GM12878 (cell line): ENCODE results near the gene ZNF394. TPM values are rescaled to one million over a fixed set of nuclear protein-coding genes. Genes with fewer than 3 reads are reported as not detected.

ENCODE experiments used
- ATAC-seq: fragments of 200-7000 bp; cut with Tn5 transposase; 3 replicates; pipeline ENCODE4 v1.9.1; 2020; ENCODE audit warnings: mild to moderate bottlenecking, moderate library complexity
- BruUV-seq: library from RNA; stranded (reverse); fragments of 400-500 nt; replicated peaks from 2 replicates; lab custom pipeline; 2021; lab: Mats Ljungman, UMichigan
- CTCF ChIA-PET: fragments of 300-600 bp; sonication (Branson Sonifier 250); formaldehyde crosslinking; extraction: SDS; loops from one replicate; lab custom pipeline; 2021; ENCODE audit warnings: inconsistent platforms; lab: Yijun Ruan, JAX
- POLR2A ChIA-PET: fragments of 350-600 bp; formaldehyde crosslinking; extraction: SDS; loops from one replicate; lab custom pipeline; 2021; ENCODE audit warnings: inconsistent platforms; lab: Charles Lee
- RAD21 ChIA-PET: fragments of 300-600 bp; sonication (Branson Sonifier 250); formaldehyde crosslinking; loops from one replicate; lab custom pipeline; 2023; ENCODE audit warnings: antibody characterized with exemption; ENCODE audit not compliant: unreplicated experiment; lab: Charles Lee
- SMC1A ChIA-PET: fragments of 300-600 bp; sonication (Branson Sonifier 250); formaldehyde crosslinking; loops from one replicate; lab custom pipeline; 2023; ENCODE audit not compliant: unreplicated experiment, uncharacterized antibody; lab: Charles Lee
- DNase-seq: peaks from one replicate; pipeline ENCODE4 v3.0.0-alpha.2; 2011; ENCODE audit warnings: low read depth, low spot score
- FAIRE-seq: peaks from 3 replicates; lab custom pipeline; 2011; peaks lifted over from hg19 to GRCh38; lab: Jason Lieb, UNC
- H2AFZ ChIP-seq: 2 replicates; pipeline ENCODE4 v1.6.0; 2011; ENCODE audit warnings: low read depth, low read length, control low read depth; ENCODE audit not compliant: control insufficient read depth
- H3K27ac ChIP-seq: 2 replicates; pipeline ENCODE4 v1.5.1; 2011; ENCODE audit warnings: control low read depth; ENCODE audit not compliant: control insufficient read depth, insufficient read depth
- H3K27me3 ChIP-seq, 2 experiments: replicated peaks in 1 of 2; 2 replicates each; pipeline versions ENCODE4 v1.6.0 to v1.6.1; 2011; ENCODE audit warnings: low read length in 1 of 2; ENCODE audit not compliant: control insufficient read depth in 2 of 2, insufficient read depth in 2 of 2
- H3K36me3 ChIP-seq, 2 experiments: 2 replicates each; pipeline ENCODE4 v1.5.1; 2011; ENCODE audit warnings: low read length in 1 of 2; ENCODE audit not compliant: control insufficient read depth in 2 of 2, insufficient read depth in 2 of 2
- H3K4me1 ChIP-seq: 2 replicates; pipeline ENCODE4 v1.6.1; 2011; ENCODE audit warnings: mild to moderate bottlenecking, low read length, moderate library complexity, mixed read lengths; ENCODE audit not compliant: control insufficient read depth, insufficient read depth
- H3K4me2 ChIP-seq: 2 replicates; pipeline ENCODE4 v1.6.0; 2011; ENCODE audit warnings: control low read depth; ENCODE audit not compliant: control insufficient read depth, insufficient read depth
- H3K4me3 ChIP-seq: fragments of 200-600 bp; sonication (generic); 2 replicates; pipeline ENCODE4 v1.5.1; 2016
- H3K79me2 ChIP-seq: 2 replicates; pipeline ENCODE4 v1.6.0; 2011; ENCODE audit warnings: low read length; ENCODE audit not compliant: control insufficient read depth, insufficient read depth
- H3K9ac ChIP-seq: 2 replicates; pipeline ENCODE4 v1.8.0; 2011; ENCODE audit warnings: low read length, control low read depth, mixed read lengths; ENCODE audit not compliant: control insufficient read depth, insufficient read depth
- H3K9me3 ChIP-seq: replicated peaks from 3 replicates; pipeline ENCODE4 v1.5.1; 2011; ENCODE audit warnings: mild to moderate bottlenecking, low read length; ENCODE audit not compliant: control insufficient read depth, insufficient read depth
- H4K20me1 ChIP-seq: 2 replicates; pipeline ENCODE4 v1.6.0; 2011; ENCODE audit not compliant: control insufficient read depth, insufficient read depth
- BACH1 ChIP-seq: fragments of 450-650 bp; IDR thresholded peaks from 2 replicates; pipeline ENCODE4 v1.6.1; 2017; ENCODE audit warnings: mild to moderate bottlenecking, borderline replicate concordance
- BCL11A ChIP-seq: IDR thresholded peaks from 2 replicates; pipeline ENCODE4 v1.6.1; 2011; ENCODE audit warnings: low read depth, low read length
- CBFB ChIP-seq: IDR thresholded peaks from 2 replicates; pipeline ENCODE4 v1.6.1; 2016; ENCODE audit warnings: antibody characterized with exemption, low read depth
- CREM ChIP-seq: IDR thresholded peaks from 2 replicates; pipeline ENCODE4 v1.6.1; 2014; ENCODE audit warnings: antibody characterized with exemption, low read depth
- FOS ChIP-seq: IDR thresholded peaks from 3 replicates; pipeline ENCODE4 v1.6.1; 2011; ENCODE audit warnings: borderline replicate concordance; ENCODE audit not compliant: insufficient read length; ENCODE audit errors: extremely low read depth
- GABPA ChIP-seq: IDR thresholded peaks from 2 replicates; pipeline ENCODE4 v1.6.1; 2014; ENCODE audit warnings: antibody characterized with exemption, low read depth, mild to moderate bottlenecking, inconsistent platforms
- HCFC1 ChIP-seq: fragments of 150-350 bp; IDR thresholded peaks from 2 replicates; pipeline ENCODE4 v1.6.1; 2014; ENCODE audit warnings: low read length
- IKZF1 ChIP-seq: fragments of 450-650 bp; conservative IDR thresholded peaks from 2 replicates; pipeline ENCODE4 v1.6.1; 2017; ENCODE audit warnings: antibody characterized with exemption, mild to moderate bottlenecking
- MTA3 ChIP-seq: IDR thresholded peaks from 2 replicates; pipeline ENCODE4 v1.6.1; 2012; ENCODE audit warnings: low read length, inconsistent platforms, borderline replicate concordance
- MYB ChIP-seq: fragments of 150-350 bp; IDR thresholded peaks from 2 replicates; pipeline ENCODE4 v1.6.1; 2014; ENCODE audit warnings: mild to moderate bottlenecking, low read depth, low read length, borderline replicate concordance
- MYC ChIP-seq: IDR thresholded peaks from 2 replicates; pipeline ENCODE4 v1.6.1; 2011; ENCODE audit warnings: mild to moderate bottlenecking, low read length, moderate library complexity, inconsistent platforms; ENCODE audit not compliant: insufficient read depth, insufficient replicate concordance, insufficient read length, severe bottlenecking
- SMARCA5 ChIP-seq: fragments of 450-650 bp; IDR thresholded peaks from 2 replicates; pipeline ENCODE4 v1.6.1; 2017; ENCODE audit warnings: mild to moderate bottlenecking
- WGBS: methylation state at CpG from one replicate; pipeline ENCODE4 v1.1.6; 2016; ENCODE audit warnings: low lambda C conversion rate; ENCODE audit not compliant: insufficient replicate concordance, insufficient coverage; ENCODE audit errors: missing lambda C conversion rate; 5-methylcytosine and 5-hydroxymethylcytosine counted together
- in situ Hi-C: fragments of 300-500 bp; cut with MboI; formaldehyde crosslinking; loops from 9 replicates; pipeline ENCODE4 v1.14.3; 2018; ENCODE audit warnings: mixed read lengths
- intact Hi-C: fragments of 100-400 bp; cut with micrococcal nuclease; formaldehyde crosslinking; loops from one replicate; pipeline ENCODE4 v1.14.2; 2022; ENCODE audit not compliant: unreplicated experiment
- polyA plus RNA-seq, 11 experiments: library from polyadenylated mRNA; depleted of rRNA in 4 of 11; unstranded in 6 of 11; stranded (reverse) in 5 of 11; fragments of >200 nt; fragmentation: Nextera tagmentation in 4 of 11; fragmentation: Illumina TruSeq in 1 of 11; extraction: Ambion mirVana in 4 of 11; extraction: Trizol in 1 of 11; gene quantifications; 1 replicate in 1 of 11; 2 replicates in 10 of 11; pipeline versions ENCODE4 v1.2.1 to v1.2.3, GENCODE V29; 2011 to 2016; ENCODE audit warnings: inconsistent platforms in 2 of 11, missing spikeins in 2 of 11, low read depth in 1 of 11
- total RNA-seq, 4 experiments: library from RNA; depleted of rRNA in 3 of 4; stranded (reverse); fragments of >200 nt in 3 of 4; fragmentation: Illumina TruSeq in 1 of 4; extraction: Trizol in 1 of 4; gene quantifications; 2 replicates each; pipeline versions ENCODE4 v1.2.1 to v1.2.3, GENCODE V29; 2013 to 2021
- TF ChIP-seq, protein P1 (sequence below): fragments of 450-650 bp; conservative IDR thresholded peaks from 2 replicates; pipeline ENCODE4 v1.6.1; 2017; ENCODE audit warnings: mild to moderate bottlenecking, moderate library complexity
- TF ChIP-seq, protein P2 (sequence below): fragments of 450-650 bp; IDR thresholded peaks from 2 replicates; pipeline ENCODE4 v1.6.1; 2017; ENCODE audit warnings: low read depth, mild to moderate bottlenecking, moderate library complexity
- TF ChIP-seq, protein P3 (sequence below): fragments of 450-650 bp; IDR thresholded peaks from 2 replicates; pipeline ENCODE4 v1.6.1; 2017; ENCODE audit warnings: borderline replicate concordance
- TF ChIP-seq, protein P4 (sequence below): IDR thresholded peaks from 2 replicates; pipeline ENCODE4 v1.6.1; 2012; ENCODE audit warnings: low read depth, low read length, improper control_type of control experiment

Gene ZNF394
- total and polyA plus RNA-seq, 10 of the 15 experiments (the other 5 are each of a cell fraction or from before 2014, with no cell fraction given): 2.5 to 26.8 (median 22.7) TPM

DNA sequence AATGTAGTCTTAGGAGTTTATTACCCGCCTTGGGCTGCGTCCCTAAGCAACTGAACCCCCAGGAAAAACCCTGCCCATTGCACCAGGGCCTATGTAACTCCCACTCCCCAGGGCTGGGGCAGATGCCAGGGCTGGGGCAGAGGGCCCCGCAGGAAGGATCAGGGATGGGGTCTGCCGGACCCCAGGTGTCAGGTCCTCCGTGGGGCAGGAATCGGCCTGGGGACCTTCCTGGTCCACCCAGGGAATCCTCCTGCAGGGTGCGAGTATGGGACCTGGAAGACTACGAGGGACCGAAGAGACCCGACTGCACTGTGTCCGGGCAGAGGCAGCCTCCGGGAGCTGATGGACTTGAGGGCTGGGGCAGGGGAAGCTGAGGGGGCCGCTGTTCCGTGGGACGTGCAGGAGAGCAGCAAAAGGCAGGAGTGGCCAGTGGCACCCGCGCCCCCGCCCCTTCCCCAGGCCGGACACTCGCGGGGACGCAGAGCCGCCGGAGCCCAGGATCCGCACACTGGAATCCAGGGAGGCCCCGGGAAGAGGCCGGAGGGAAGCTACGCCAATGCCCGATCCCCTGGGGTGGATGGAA is 31.7 kb downstream of the ZNF394 start:
- Histone ChIP-seq H3K79me2 (peaks cover 32% of the 10 kb centered on the region), H2AFZ (no peak overlapping the region), H3K9me3 (no peaks in the 10 kb centered on the region)
- in situ Hi-C loops: no loop called here
- no peak for DNase-seq
- TF ChIP-seq HCFC1 (no peak), MYB (no peak), BACH1 (no peak), GABPA (no peak), CBFB (no peak), SMARCA5 (no peak), FOS (no peak), CREM (no peak), MTA3 (no peak), MYC (no peak), IKZF1 (no peak), BCL11A (no peak)
- TF ChIP-seq, protein P1, sequence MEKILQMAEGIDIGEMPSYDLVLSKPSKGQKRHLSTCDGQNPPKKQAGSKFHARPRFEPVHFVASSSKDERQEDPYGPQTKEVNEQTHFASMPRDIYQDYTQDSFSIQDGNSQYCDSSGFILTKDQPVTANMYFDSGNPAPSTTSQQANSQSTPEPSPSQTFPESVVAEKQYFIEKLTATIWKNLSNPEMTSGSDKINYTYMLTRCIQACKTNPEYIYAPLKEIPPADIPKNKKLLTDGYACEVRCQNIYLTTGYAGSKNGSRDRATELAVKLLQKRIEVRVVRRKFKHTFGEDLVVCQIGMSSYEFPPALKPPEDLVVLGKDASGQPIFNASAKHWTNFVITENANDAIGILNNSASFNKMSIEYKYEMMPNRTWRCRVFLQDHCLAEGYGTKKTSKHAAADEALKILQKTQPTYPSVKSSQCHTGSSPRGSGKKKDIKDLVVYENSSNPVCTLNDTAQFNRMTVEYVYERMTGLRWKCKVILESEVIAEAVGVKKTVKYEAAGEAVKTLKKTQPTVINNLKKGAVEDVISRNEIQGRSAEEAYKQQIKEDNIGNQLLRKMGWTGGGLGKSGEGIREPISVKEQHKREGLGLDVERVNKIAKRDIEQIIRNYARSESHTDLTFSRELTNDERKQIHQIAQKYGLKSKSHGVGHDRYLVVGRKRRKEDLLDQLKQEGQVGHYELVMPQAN: no peak
- TF ChIP-seq, protein P2, sequence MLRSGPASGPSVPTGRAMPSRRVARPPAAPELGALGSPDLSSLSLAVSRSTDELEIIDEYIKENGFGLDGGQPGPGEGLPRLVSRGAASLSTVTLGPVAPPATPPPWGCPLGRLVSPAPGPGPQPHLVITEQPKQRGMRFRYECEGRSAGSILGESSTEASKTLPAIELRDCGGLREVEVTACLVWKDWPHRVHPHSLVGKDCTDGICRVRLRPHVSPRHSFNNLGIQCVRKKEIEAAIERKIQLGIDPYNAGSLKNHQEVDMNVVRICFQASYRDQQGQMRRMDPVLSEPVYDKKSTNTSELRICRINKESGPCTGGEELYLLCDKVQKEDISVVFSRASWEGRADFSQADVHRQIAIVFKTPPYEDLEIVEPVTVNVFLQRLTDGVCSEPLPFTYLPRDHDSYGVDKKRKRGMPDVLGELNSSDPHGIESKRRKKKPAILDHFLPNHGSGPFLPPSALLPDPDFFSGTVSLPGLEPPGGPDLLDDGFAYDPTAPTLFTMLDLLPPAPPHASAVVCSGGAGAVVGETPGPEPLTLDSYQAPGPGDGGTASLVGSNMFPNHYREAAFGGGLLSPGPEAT: no peak
- TF ChIP-seq, protein P3, sequence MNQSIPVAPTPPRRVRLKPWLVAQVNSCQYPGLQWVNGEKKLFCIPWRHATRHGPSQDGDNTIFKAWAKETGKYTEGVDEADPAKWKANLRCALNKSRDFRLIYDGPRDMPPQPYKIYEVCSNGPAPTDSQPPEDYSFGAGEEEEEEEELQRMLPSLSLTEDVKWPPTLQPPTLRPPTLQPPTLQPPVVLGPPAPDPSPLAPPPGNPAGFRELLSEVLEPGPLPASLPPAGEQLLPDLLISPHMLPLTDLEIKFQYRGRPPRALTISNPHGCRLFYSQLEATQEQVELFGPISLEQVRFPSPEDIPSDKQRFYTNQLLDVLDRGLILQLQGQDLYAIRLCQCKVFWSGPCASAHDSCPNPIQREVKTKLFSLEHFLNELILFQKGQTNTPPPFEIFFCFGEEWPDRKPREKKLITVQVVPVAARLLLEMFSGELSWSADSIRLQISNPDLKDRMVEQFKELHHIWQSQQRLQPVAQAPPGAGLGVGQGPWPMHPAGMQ: no peak
- TF ChIP-seq, protein P4, sequence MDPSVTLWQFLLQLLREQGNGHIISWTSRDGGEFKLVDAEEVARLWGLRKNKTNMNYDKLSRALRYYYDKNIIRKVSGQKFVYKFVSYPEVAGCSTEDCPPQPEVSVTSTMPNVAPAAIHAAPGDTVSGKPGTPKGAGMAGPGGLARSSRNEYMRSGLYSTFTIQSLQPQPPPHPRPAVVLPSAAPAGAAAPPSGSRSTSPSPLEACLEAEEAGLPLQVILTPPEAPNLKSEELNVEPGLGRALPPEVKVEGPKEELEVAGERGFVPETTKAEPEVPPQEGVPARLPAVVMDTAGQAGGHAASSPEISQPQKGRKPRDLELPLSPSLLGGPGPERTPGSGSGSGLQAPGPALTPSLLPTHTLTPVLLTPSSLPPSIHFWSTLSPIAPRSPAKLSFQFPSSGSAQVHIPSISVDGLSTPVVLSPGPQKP: no peak
- TF ChIP-seq, all 136 proteins: peak for 0
- BruUV-seq: no TSS peak
- FAIRE-seq: no peak
- no peak for ATAC-seq
- Histone ChIP-seq H3K4me1 (peaks cover 3% of the 10 kb centered on the region; the same call in 1 of the 2 replicates), H3K4me2 (no peak overlapping the region), H4K20me1 (no peaks in the 10 kb centered on the region), H3K4me3 (no peak overlapping the region), H3K27ac (no peak overlapping the region), H3K27me3 (no peaks in the 10 kb centered on the region), H3K9ac (no peak overlapping the region), H3K36me3 (0 out of 4 replicates have a peak, but pooled peaks cover 0 to 2% of the 10 kb centered on the region in 2 experiments)
- intact Hi-C loops: loop anchor here (10.0 kb wide), 1 partner anchor 146 kb away; the partner anchor contains the start of gene ZSCAN25
- RAD21 ChIA-PET: no interaction called here
- WGBS: 94% methylated on average over 25 of the region's 29 CpGs
- POLR2A ChIA-PET: no interaction called here
- SMC1A ChIA-PET: no interaction called here
- CTCF ChIA-PET: interaction anchor here (0.8 kb wide), 1 partner anchor 8 kb away, joined by 3 read pairs; no protein-coding TSS in a partner anchor
